SIG-M5 treated with dmso at 0.1 percent for 504 hours (cell line): Measurements from ENCODE around the gene GLI3.

Experiments
- DNase-seq: peaks from one replicate; lab custom pipeline; 2025; ENCODE audit not compliant: unreplicated experiment; lab: John Stamatoyannopoulos, UW

The GLI3 gene

DNA sequence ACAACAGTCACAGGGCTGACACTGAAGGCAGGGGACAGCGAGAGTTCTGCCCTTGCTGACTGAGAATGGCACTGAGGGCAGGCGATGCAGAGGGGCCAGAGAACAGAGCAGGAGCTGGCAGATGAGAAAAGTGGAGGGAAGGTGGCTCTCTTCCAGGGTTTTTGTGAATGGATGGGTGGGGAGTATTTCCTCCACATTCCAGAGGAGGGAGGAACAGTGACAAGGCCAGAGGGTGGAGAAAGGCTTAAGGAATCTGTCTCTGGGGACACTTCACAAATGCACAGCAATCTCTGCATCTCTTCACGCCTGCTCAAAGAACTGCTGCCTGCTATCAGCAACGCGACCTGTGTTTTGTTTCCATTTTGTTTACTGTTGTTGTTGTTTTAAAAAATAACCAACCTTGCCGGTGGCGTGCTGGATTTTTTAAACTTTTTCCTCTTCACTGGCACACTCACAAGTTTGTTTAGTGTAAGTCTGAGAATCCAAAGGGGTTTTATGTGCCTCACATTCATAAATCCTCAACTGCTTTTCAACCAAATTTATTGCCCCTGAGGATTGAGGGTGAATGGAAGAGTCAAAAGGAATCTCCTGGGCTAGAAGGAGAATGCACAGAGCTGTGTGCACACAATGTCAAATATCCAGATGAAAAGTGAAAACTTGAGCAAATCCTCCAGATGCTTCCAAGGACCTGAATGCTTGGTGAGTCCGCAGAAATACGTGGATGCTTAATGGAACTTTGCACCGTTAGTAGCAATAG is 129.3 kb downstream of the GLI3 start:
- no peak for DNase-seq

DNA sequence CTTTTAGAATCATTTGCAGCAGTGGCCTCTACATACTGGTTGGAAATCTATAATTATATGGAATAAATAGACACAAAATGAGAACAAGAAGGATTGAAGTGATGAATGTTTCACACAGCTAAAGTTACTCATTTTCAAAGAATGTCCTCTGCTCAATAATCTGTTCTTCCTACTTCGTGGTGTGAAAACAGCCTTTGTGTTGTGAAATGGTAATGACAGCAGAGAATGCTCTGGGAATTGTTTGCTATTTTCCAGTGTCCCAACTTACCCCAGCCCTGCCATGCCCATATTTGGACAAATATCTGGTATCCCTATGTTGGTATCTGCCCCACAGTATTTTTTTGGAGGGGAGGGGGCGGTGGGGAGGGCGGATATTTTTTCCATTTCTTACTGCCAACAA is 130.4 kb downstream of the GLI3 start:
- no peak for DNase-seq

DNA sequence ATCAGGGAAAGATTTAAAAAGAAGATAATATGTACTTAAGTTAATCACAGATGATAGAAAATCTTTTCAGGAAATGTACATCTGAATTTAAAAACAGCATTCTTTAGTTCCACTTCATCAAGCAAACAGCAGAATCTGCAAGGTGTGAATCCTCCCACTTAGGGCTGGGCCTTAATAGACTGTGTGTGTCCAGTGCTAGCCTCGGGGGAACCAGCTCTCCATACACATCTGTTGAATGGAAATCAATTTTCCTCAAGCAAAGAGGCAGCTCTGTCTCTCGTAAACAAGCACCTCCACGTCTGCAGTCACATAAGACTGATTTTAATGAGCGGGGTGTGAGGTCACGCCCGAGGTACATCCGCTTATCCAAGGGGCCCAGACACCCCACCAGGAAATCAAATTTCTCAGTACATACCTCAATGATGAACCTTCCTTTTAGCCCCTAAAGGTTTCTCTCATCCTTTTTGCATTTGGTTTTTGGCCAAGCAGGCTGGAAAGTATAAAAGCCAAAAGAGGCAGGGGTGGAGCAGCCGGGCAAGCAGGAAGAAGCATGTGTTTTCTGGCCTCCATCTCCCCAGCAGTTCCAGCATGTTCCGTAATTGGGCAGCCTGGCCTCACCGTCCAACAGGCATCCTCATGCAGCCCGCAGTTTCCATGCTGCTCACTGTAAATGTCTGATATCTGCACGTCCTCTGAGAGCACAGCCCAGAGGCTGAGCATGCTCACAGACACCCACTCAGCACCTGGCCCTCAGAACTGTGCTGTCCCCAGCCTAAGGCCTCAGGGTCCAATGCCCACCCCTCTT is 131.3 kb downstream of the GLI3 start:
- no peak for DNase-seq

DNA sequence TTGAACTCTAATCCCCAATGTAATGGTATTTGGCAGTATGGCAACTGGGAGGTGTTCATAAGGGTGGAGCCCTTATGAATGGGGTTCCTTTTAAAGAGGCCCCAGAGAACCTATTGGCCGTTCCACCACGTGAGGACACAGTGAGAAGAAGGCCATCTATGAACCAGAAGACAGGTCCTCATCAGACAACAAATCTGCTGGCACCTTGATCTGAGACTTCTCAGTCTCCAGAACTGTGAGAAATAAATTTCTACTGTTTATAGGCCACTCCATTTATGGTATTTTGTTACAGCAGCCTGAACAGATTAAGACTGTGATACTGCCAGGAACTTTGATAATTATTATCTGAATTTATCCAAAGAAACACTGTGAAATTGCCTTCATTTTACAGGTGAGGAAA is 132.3 kb downstream of the GLI3 start:
- DNase-seq, result no peak

DNA sequence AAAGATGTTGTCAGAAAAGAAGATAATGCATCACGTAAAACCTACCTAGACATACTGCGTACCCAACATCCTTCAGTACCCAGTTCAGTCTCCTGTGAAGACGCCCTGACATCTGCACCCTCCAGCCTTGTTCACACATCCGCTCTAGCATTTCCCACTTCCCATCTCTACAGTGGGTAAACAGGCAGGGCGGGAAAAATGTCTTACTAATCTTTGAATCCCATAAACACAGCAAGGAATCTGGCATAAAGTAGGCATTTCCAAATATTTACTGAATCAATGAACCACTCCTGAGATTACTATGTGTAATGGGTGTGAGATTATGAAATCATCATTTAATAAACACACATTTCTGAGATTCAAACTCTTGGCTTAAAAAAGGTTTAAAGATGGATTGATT is 132.8 kb downstream of the GLI3 start:
- DNase-seq, result no peak

DNA sequence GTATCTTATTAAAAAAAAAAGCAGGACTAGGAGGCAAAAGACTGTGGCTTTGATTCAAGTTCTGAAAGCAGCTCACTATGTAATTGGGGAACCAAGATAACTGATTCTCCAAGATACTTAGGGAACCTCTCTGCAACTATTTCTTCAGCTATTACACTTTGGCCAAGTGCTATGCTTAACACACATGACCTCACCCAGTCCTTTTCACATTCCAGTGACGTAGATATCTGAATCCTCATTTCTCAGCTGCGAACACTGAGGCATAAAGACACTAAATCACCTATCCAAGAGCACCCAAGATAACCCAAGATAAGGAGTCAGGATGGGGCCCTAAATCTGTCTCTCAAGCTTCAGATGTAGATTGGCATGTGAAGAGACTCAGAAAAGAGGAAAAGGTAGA is 133.6 kb downstream of the GLI3 start:
- no peak for DNase-seq

DNA sequence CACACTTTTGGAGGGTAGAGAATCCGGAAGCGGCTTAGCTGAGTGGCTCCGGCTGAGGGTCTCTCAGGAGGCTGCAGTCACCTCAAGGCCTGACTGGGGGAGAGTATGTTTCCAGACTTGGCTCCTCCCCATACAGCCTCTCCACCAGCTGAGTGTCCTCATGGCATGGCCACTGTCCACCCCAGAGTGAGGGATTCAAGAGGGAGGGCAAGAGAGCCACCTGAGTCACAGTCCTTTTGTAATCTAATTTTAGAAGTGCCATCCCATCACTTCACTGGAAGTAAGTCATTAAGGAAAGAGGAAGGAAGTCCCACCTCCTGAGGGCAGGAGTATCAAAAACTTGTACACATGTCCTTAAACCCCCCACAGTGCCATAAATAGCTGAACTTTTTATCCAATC is 134.0 kb downstream of the GLI3 start:
- DNase-seq, result no peak

DNA sequence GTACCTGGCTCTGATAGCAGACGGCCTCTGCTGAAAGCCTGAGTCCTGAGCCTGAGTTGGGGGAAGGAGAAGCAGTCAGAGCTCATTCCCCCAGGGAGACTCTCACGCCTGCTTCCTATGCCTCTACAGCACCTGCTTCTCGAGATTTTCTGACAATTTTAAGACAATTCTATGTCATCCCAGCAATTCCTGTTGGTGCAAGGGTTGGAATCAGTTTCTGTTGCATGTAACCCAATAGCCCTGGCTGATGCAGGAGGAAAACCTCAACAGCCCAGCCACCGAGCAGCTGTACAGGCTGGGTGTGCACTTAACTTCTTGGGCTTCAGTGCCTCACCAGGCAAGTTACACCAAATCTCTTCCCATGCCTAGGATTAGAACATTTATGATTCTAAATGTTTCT is 134.7 kb downstream of the GLI3 start:
- no peak for DNase-seq

DNA sequence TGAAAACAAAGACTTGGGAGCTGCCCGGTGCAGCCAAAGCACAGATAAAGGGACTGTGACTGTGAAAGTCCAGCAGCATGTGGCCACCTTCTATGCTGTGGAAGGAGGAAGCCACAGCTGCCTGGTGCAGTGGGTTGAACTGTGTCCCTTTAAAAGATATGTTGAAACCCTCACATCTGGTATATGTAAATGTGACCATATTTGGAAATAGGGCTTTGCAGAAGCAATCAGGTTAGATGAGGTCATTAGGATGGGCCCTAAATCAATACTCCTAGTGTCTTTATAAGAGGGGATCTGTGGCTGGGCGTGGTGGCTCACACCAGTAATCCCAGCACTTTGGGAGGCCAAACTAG is 136.9 kb downstream of the GLI3 start:
- peak; percentile 6 for DNase-seq

DNA sequence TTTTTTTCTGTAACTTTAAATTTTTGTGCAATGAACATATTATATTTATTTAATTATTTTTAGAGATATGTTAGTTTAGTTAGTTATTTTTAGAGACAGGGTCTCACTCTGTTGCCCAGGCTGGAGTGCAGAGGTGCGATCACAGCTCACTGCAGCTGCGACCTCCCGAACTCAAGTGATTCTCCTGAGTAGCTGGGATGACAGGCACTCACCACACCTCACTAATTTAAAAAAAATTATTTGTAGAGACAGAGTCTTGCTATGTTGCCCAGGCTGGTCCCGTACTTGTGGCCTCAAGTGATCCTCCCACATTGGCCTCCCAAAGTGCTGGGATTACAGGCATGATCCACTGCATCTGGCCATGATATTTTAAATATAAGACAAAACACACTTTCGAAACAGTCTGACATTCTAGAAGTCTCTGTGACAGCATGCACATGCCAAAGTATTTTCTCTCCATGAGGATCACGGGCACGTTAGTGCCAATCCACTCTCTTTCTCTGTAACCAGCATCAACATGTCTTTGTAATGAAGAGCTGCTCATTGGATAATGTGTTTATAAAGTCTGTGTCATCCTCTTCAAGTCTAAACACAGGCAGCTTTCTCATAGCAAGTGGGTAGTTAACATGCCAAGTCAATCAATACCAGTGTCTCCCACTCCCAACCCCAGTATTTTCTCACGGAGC is 137.4 kb downstream of the GLI3 start:
- no peak for DNase-seq

DNA sequence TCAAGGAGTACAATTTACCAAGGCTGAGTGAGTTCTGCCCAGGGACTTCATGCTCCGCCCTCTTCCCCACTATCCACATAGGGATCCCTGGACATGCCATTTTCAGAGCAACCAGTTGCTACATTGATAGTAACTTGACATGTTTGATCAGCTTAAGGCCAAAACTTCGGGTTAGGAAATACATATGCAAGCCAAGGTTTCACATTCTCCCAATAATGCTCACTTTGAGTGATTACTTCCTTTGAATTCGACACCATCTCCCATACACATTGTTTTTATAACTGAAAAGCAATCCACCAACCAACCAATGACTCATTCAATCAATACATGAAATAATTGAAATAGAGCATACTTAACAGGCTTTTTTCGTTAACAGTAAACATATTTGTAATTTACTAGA is 137.9 kb downstream of the GLI3 start:
- no peak for DNase-seq

DNA sequence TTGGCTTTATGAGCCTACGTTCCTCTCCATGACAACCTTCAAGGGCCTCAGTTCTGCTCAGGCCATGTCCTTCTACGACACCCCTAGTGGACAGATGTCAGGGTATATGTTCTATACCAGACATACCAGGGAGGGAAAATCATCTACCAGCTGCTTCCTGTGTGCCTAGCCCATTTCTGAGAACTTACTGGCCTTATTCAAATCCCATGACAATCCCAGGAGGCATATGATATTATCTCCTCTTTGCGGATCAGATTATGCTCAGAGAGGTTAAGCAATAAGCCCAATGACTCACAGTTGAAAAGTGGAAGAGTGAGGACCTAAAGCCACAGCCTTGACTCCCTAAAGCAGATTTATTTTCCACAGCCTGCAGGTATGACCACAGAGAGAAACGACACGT is 139.3 kb downstream of the GLI3 start:
- peak; percentile 15 for DNase-seq

DNA sequence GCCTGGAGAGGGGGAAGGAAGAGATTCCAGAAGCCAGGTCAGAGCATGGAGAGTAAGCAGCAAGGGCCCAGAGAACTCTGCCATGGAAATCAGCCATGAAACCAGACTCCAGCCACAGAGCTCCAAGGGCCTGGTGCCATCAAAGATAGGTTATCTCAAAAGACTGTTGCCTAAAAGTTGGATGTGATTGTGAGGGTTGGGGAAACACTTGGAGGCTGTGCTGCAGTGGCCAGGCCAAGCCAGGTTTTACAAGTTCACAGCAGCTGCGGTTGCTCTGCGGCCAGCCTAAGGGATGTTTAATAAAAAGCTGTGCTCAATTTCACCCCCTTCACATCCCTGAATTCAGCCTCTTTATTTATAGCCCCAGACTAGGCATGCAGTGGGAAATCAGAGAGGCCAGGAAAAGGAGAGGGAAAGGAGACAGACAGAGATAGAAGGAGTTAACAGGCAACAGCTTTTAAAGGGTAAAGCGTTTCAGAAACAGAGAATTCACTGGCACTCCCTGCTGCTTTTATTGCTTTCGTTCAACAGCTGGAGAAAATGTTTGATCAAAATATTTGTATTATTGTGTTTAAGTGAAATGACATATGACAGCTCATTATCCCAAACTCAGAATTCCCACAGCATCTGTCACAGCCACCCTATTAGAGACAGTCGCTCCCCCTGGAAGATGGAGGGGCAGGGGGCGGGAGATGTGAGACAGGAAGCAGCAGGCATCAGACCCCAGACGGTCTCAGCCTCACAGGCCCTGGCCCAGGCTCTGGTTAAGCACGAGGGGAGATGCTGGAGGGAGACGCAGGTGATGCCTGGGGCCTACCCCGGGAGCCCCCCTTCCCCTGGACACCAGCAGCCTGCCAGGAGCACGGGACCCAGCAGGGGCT is 140.1 kb downstream of the GLI3 start:
- DNase-seq, result no peak

DNA sequence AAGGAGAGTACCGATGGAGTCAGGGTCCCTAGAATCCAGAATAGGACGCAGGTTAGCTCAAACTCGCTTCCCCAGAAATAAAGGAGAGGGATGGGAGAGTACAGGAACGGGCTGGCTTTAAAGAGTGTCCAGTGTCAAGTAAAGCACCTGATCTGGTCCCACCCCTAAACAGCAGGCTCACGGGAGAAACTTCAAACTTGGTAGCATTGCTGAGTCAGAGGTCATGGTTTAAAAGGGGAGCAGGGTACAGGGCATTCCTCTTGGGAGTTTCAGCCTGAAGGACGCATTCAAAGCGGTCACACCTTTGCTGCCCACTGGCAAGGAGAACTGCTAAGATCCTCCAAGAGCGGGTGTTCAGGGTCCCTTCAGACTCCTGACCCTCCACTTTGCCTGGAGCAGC is 140.7 kb downstream of the GLI3 start:
- no peak for DNase-seq

DNA sequence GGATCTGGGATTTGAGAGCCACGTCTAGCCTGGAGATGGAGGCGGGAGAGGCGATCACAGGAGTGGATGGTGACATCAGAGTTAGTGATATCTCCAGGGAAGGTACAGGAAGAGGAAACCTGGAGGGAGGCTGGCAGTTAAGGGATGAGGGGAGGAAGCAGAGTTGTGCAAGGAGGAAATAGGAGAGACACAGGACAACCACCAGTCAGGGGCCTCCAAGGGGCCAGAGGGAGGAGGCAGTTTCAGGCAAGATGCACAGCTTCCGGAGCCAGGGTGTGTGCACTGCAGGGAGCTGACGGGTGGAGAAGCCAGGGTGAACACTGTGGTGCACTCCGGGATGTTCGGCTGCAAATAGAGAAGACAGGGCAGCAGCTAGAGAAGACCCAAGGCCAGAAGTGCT is 141.2 kb downstream of the GLI3 start:
- DNase-seq, result no peak

DNA sequence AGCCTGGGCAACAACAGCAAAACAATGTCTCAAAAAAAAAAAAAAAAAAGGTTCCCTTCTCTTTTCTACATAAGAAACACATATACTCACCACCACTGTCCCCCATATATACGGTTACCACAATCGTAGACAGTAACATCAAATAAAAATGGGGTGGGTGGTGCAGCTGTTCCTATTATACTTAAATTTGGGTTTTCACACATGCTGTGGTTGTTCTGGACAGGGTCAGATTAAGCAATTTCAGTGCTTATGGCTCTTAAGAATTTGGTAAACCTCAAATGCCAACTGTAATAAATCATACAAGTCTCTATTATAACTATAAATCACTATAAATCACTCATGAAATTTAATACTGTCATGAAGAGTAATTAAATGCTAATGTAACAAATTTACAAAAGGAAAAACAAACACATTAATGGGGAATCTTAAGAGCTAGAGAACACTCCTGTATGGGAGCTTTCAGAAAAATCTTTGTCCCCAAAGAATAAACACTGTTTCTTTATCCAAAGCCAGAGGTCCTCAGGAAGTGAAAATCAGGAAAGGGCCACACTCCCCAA is 143.6 kb downstream of the GLI3 start:
- DNase-seq, result no peak

DNA sequence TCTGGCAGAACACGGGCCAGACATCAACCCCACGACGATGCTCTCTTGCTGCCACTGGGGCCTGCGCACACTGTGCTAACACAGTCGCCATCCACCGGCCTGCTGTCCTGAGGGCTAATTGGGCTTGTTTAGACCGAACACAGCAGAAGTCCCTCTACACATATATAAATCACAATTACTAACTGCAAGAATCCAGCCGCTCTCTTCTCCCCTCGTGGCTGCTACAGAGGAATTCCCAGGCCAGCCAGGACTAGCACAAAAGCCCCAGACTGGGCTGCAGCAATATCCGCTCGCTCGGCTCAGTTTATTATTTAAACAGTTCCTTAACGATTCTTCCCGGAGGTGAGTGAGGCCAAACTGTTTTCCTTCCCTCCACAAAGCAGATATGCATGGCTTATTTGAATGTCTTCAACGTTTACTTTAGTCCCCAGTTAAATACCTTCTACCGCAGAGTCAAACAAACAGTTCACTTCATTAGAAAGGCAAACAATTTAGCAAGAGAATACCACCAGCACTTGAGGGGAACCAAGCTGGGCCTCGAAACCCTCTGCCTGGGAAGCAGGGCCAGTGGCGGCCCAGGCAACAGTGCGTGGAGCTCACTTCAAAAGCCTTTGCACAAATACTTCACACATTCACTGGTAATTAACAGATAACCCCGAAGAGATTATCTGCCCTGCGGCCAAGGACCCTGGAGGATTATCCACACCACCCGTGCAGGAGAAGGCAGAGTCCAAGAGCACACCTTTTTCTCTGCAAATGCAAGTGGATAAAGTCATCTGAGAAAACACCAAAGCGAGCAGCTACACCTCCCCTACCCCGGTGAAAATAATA is 145.3 kb downstream of the GLI3 start:
- no peak for DNase-seq

DNA sequence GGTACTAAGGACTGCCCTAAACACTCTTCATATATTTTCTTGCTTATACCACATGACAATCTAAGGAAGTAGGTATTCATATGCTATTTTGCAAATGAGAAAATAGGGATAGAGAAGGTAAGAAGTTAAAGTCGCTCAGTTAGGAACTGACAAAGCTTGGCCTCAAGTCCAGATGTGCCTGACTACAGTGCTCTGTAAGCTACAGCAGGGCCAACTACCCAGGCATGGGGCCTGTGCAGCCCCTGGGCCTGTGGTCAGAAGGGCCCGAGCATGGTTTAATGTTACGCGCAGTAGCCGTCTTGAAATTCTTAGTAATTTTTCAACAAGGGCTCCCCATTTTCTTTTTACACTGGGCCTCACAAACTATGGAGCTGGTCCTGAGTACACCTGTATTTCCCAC is 146.2 kb downstream of the GLI3 start:
- DNase-seq, result no peak

DNA sequence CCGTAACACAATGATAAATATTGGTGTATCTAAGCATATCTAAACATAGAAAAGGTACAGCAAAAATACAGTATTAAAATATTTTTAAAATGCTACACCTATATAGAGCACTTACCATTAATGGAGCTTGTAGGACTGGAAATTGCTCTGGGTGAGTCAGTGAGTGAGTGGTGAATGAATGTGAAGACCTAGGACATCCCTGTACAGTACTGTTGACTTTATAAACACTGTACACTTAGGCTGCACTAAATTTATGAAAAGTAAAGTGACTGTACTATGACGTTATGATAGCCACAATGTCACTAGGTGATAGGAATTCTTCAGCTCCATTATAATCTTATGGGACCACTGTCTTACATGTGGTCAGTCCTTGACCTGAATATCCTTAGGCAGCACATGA is 147.0 kb downstream of the GLI3 start:
- no peak for DNase-seq

DNA sequence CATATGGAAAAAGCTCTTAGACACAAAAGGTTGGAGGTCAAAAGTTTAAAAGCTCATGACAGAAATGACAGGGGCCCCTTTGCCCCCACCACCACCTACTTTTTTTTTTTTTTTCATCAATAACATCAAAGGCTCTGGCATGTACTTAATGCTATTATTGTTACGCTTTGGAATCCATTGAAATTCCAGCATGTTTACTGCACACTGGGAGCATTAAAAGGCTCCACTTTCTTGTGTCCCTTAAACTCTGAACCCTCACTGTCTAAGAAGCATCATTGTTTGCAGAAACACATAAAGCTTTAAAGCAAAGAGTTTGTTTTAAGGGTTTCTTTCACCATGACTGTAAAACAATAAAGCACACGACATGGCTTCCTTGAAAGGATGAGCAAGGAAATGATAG is 149.4 kb downstream of the GLI3 start:
- no peak for DNase-seq
